GM10847 (cell line): ENCODE measurements around the gene FBXL7.

ENCODE experiments used
- POLR2A ChIP-seq: IDR thresholded peaks from 2 replicates; pipeline ENCODE4 v1.6.1; 2011; ENCODE audit not compliant: insufficient read length; ENCODE audit errors: extremely low read depth

FBXL7 gene

DNA sequence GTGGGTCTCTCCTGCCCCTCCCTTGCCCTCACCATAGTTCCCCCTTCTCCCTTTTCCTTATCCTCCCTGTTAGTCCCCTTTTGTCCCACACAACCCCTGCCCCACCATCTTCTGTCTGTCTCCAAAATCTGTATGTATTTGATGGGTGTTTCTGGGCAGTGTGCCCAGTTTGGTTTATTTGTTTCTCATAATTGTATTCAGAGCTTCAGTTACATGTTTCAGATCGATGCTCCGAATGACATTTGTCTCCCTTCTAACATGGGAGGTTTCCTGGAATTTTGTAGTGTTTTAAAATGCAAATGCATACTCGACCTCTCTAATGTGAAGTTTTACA, 22.2 kb downstream of the FBXL7 start:
- no peak for TF ChIP-seq POLR2A

DNA sequence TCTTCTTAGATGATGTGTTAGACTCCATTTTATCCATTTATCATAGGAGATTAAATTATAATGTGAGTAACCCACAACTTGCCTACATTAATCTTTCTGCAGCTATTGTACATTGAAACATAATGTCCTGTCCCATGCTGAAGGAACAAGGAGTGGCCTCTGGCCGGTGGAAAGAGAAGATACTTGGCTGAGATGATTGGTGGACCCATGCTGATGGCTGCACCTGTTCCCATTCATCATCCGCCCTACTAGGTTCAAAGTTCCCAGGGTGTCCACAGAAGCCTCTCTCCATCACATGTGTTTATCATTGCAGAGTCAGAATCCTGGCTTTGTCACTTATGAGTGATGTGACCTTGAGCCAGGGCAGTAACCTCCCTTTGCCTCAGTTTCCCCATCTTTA, 24.7 kb downstream of the FBXL7 start:
- no peak for TF ChIP-seq POLR2A

DNA sequence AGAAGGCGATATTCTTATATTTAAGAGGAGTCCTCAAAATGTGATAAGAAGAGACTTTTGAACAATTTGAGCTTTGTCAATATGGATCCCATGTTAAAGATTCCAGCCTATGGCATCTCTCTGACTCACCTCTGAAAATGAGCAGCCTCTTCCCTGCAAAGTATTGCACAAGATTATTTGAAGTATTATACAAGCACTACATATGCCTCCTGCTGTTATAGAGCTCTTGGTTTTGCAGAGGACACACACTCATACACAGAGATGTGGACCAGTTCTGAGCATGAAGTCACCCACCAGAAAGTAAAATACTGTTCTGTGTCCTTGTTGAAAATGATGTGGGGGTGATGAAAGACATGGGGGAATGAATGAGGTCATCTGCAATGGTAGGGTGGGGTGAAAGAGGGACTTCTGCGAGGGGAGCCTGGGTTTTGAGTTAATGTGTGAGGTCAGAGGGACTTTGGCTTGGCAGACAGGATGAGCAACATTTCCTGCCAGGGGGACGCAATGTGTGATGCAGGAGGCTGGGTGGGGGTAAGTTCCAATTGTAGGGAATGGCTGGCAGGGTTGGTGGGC, 25.8 kb downstream of the FBXL7 start:
- TF ChIP-seq POLR2A, result no peak

DNA sequence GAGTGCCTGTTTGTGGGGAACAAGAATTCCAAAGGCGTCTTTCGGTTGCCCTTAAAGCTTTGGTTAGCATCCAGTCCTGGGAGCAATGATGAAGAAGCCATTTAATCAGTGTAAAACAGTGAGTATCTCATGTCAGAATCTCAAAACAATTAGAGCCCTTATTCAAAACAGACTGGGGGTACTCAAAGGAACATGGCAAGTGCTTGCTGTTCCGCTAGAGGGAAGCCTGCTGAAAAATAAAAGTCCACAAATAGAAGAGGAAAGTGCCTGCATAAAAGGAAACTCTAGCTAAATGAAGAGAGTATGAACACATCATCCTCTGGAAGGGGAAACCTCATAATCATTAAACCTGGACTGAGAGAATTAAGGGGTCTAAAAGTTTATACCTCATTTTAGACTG, 26.4 kb downstream of the FBXL7 start:
- TF ChIP-seq POLR2A, result no peak

DNA sequence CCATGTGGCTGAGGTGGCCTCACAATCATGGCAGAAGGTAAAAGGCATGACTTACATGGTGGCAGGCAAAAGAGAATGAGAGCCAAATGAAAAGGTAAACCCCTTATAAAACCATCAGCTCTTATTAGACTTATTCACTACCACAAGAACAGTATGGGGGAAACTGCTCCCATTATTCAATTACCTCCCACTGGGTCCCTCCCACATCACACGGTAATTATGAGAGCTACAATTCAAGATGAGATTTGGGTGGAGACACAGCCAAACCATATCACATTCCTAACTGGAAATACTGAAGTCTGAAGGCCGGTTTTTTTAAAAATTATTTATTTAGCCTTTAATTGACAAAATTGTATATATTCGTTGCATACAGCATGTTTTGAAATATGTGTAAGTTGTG, 28.5 kb downstream of the FBXL7 start:
- TF ChIP-seq POLR2A, result no peak

DNA sequence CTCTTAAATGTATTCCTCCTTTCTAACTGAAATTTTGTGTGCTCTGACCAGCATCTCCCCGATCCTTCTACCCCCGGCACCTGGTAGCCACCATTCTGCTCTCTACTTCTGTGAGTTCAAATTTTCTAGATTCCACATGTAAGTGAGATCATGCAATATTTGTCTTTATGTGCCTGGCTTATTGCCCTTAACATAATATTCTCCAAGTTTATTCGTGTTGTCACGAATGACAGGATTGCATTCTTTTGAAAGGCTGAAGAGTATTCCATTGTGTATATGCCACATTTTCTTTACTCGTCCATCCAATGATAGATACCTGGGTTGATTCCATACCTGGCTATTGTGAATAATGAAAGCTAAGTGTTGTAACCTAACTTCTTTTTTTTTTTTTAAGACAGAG, 29.0 kb downstream of the FBXL7 start:
- TF ChIP-seq POLR2A, result no peak

DNA sequence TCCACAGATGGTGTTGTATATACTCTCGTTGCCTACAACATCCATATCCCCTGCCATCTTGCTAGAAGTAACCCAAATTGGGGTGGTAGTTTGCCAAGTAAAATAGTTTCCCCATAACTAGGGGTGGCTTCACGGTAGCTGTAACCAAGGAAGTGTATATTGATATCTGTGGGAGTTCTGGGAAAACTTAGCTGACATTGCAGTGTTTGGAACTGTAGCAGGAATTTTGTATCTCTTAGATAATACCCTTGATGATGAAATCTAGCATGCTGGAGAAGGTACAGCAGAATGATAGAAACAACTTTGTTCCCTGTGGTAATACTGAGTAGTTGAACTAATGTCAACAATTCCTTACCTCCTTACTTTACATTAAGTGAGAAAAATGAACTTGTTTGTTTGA, 29.8 kb downstream of the FBXL7 start:
- TF ChIP-seq POLR2A, result no peak

DNA sequence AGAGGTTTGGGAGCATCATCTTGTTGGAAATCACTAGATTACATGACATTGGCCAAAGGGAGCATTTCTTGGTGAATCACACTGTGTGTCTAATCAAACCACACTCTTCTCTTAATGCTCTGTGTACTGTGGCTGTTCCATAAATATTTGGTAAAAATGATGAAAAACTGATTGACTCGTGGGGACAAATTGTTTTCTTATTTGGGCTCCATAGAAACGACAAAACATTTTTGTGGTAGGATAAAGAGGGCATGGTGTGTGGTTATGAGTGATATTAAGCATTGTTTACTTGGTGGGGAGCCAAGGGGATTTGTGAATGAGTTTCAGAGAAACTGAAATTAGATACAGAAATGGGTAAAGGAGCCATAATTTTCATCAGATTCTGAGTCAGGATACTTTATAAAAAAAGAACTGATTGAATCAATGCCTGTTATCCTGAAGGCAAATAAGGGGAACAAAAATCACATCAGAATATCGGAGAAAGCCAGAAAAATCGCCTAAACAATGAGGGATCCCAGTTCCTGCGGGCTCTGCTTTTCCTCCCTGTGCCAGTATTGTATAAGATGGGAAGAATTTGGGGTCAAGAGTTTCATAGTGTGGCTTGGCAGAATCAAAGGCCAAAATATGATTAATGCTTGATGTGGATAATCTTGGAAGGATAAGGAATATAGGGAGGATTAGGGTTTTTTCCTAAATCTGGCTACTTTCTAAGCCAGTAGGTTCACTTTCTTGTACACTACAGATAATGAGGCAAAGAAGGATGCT, 33.3 kb downstream of the FBXL7 start:
- no peak for TF ChIP-seq POLR2A

DNA sequence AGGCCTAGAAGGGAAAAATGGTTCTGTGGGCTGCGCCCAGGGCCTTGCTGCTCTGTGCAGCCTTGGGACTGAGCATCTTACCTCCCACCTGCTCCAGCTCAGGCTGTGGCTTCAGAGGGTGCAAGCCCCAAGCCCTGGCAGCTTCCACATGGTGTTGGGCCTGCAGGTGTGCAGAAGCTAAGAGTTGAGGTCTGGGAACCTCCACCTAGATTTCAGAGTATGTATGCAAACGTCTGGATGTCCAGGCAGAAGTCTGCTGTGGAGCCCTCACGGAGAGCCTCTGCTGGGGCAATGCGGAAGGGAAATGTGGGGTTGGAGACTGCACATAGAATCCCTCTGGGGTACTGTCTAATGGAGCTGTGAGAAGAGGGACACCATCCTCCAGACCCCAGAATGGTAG, 36.0 kb downstream of the FBXL7 start:
- TF ChIP-seq POLR2A, result no peak

DNA sequence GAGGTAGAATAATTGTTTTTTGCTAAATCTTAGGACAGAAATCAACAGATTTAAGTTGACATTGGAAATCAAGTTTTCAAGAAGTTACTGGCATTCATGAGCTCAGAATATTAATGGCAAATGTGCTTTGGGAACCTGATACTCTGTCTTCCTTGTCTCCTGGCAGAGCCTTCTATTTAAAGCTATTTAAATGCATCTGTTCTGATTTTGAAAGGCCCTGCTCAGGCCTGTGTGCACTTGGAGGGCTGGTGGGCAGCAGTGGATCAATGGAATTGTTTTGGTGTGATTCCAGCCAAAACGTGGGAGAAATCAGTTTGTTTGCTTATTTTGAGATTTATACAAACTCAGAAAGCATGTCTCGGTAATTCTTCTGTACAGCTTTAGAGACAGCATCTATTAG, 38.5 kb downstream of the FBXL7 start:
- TF ChIP-seq POLR2A, result no peak

DNA sequence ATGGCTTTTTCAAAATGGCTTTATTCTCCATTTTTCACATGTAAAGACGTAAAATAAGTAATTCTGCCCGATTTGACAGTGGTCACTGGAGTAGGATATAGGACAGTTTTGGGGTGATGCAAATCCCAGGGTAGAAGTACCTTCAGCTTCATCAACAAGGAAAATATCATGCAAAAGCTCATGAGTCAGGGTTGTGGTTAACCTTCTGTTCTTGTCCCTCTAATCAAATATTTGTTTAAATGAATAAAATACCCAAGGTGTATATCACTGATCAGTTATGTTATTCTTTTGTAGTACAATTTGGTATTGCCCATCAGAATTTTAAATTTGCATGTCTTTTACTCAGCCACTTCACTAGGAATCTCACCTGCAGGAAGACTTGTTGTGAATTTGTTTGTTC, 40.0 kb downstream of the FBXL7 start:
- TF ChIP-seq POLR2A, result no peak

DNA sequence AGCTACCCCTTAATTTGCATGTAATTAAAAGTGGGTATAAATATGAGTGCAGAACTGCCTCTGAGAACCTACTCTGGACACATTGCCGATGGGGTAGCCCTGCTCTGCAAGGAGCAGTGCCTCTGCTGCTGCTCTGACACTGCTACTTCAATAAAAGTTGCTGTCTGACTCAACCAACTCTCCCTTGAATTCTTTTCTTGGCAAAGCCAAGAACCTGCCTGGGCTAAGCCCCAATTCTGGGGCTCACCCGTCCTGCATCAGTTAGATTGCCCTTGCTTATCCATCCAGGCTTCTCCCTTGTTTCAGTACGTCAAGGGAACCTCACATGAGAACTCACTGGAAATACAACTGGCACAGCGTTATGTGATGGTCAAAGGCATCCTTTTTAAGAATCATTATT, 44.1 kb downstream of the FBXL7 start:
- no peak for TF ChIP-seq POLR2A

DNA sequence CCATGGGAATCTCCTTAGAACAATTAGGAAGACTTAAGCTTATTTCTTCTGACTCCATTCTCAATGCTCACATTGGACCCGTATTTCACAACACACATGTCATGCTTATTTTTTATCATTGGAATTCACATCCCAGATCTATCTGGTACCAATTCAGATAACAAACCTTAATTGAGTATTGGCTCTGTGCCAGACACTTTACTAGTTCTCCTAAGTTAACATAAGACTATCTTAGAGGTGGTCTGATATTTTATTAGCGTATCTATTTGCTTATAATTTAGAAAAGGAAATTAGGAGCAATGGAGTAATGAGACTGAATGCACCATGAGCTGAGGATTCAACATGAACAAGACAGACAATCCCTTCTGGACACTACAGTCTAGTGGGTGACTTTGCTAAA, 45.1 kb downstream of the FBXL7 start:
- TF ChIP-seq POLR2A, result no peak

DNA sequence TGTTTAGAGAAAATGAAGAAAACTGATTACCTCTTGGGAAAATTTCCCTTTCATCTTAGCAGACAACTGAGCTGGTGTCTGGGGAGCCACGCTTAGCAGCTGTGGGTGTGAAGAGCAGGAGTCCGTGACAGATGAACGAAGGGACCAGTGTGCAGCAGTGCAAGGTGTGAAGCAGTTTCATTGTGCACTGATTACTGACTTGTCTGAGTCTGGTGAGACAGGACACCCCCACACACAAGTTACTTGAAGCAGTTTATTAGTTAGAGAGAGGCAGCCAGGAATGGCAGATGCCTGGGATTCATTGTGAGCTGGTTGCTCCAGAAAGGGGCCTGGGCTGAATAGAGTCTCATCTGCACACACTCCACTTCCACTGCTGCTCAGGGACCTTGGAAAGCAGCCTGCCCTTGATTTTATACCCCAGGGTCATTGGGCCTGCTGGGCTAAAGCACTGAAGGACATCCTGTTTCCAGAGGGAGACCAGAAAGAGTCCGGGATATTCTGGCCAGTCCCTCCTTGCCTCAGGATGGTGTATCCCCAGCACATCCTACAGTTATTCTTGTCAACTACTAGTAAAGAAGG, 47.4 kb downstream of the FBXL7 start:
- TF ChIP-seq POLR2A, result no peak

DNA sequence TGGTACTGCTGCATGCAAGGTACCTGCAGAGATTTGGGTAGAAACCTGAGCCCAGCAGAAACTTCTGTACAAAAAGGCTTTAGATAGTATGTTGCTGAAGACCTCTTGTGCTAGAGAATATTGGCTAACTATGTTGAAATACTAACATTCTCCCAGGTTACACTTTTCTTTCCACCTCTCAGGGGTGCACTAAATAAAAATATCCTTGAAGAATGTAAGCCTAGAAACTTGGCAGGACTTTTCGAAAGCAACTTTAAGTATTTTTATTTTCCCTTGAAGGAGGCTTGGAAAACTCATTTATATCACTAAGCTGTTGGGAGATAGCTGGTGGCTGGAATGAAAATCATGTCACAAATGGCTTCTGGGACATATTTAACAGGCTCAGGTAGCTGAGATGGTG, 50.0 kb downstream of the FBXL7 start:
- no peak for TF ChIP-seq POLR2A

DNA sequence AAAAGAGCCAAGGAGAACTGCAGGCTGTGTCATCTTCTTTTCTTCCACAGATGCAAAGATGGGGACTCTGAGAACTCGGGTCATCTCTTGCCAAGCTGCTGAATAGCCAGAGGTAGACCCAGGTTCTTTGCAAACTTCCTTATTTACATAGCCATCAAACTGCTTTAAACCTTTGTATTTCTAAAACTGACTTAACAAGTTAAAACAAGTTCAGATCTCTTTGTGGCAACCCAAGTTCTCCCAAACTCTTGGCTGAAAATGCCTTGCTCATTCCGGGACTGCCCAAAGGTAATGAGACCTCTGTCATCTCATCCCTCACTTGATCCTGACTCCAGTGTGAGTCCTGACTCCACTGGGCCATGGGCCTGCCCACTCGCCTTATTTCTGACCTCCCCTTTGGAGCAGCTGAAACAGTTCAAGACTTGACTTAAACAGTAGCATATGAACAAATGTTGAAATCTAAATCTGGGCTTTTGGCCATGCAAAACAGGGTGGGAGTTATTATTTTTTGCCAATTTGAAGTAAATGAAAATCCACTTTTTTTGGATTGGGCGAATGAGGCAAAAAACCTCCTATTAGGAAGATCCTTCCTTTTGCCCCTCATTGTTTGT, 50.6 kb downstream of the FBXL7 start:
- no peak for TF ChIP-seq POLR2A

DNA sequence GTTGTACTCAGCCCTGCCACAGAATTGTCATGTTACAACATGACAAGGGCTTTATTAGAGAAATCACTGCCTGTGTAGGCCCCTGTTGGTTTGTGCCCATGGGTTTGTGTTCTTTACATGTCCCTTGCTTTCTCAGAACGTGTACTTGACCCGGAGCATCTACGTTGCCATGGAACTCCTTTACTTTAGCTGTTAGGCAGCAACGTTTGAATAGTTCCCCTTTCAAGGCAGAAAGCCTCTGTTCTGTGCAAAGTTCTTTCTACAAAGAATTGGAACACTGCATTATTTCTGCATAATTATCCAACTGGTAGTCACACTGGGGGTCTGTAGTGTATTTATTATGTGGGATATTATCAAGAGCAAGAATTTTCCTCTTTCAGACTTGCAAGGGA, 51.1 kb downstream of the FBXL7 start:
- TF ChIP-seq POLR2A, result no peak

DNA sequence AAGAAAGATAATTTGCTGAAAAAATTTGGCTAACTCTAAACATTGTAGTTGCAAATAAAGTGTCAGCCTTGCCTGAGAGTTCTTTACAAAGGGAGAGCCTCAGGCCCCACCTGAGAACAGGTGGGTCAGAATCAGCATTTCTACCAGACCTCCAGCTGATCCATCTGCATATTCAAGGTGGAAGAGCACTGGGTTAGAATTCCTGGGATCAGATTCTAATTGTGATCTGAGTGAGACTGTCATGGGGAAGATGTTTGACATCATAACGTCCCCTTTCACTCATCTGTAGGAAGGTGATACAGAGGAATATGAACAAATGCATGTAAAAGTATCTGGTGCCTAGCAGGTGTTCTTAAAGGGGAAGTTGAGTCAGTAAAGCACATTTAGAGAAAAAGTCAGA, 54.6 kb downstream of the FBXL7 start:
- no peak for TF ChIP-seq POLR2A
